ENCODE results near the gene LGALS9C. TPM values are rescaled to one million over a fixed set of nuclear protein-coding genes. Genes with fewer than 3 reads are reported as not detected.
"Not testable (repeated sequence)": the region's sequence is repeated elsewhere in the genome, so short reads cannot be mapped to it uniquely, and the experiment has no call there.

LGALS9C gene
- total and polyA plus RNA-seq, 2 of the 13 experiments (the other 11 are each of a cell fraction or from before 2014, with no cell fraction given) = not detected

DNA sequence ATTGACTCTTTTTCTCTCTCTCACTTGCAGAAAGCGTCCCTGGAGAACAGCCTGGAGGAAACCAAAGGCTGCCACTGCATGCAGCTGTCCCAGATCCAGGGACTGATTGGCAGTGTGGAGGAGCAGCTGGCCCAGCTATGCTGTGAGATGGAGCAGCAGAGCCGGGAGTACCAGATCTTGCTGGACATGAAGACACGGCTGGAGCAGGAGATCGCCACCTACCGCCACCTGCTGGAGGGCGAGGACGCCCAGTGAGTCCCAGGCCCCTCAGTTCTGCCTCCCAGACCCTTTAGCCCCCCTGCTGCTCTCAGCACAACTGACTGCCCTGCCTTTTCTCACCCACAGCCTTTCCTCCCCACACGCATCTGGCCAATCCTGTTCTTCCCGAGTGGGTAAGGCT is 34.5 kb upstream of the LGALS9C start:
- H3K27ac ChIP-seq (ENCODE audit: extremely low read length, insufficient read depth, low read length); H3K9me3 ChIP-seq (ENCODE audit: low read length); BruUV-seq (replicated peaks); POLR2A ChIA-PET; FAIRE-seq; H3K9ac ChIP-seq (ENCODE audit: insufficient read depth, low read depth, low read length); H4K20me1 ChIP-seq (ENCODE audit: insufficient read depth, low read length); H3K4me3 ChIP-seq (replicated peaks in 1 of 3; ENCODE audit: insufficient read depth in 1 of 3, low read depth in 2 of 3, low read length in 3 of 3); H3K79me2 ChIP-seq (ENCODE audit: insufficient read depth, low read length); H3K4me2 ChIP-seq (ENCODE audit: low read depth, low read length); intact Hi-C loops (cut with micrococcal nuclease; ENCODE audit: unreplicated experiment); H3K36me3 ChIP-seq (replicated peaks in 1 of 2; ENCODE audit: control insufficient read depth in 1 of 2, insufficient read depth in 2 of 2, low read length in 2 of 2); H3K27me3 ChIP-seq (ENCODE audit: control insufficient read depth in 1 of 2, insufficient read depth in 2 of 2, low read length in 2 of 2); DNase-seq (ENCODE audit: low spot score); in situ Hi-C loops (cut with HindIII; ENCODE audit: extremely low pct_ligation_motif_present, low pct_unique_long_range_greater_than_20kb); H3K4me1 ChIP-seq (ENCODE audit: insufficient read depth, low read length); CTCF ChIA-PET (ENCODE audit: low intra/inter-chr PET ratio, low total read pairs); H2AFZ ChIP-seq (ENCODE audit: low read length): not testable (repeated sequence)
- no CpG with 5 or more reads among the region's 9 CpGs for WGBS (ENCODE audit: low lambda C conversion rate)
- TF ChIP-seq STAG1 (CRISPR knock-in tag; IDR thresholded peaks at IDR 0.05) = peak; percentile 51
- ATAC-seq = peak; percentile 87

DNA sequence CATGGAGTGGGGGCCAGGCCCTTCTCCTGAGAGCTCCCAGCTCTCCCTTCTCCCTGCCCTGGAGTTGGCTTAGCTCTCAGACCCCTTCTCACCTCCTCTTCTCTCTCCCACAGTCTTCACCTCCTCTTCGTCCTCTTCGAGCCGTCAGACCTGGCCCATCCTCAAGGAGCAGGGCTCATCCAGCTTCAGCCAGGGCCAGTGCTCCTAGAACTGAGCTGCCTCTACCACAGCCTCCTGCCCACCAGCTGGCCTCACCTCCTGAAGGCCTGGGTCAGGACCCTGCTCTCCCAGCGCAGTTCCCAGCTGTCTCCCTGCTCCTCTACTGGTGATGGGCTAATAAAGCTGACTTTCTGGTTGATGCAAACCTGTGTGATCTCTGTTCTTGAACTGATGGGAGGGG is 34.1 kb upstream of the LGALS9C start:
- H3K4me3 ChIP-seq (replicated peaks in 1 of 3; ENCODE audit: insufficient read depth in 1 of 3, low read depth in 2 of 3, low read length in 3 of 3); H3K4me1 ChIP-seq (ENCODE audit: insufficient read depth, low read length); H4K20me1 ChIP-seq (ENCODE audit: insufficient read depth, low read length); POLR2A ChIA-PET; H3K79me2 ChIP-seq (ENCODE audit: insufficient read depth, low read length); H2AFZ ChIP-seq (ENCODE audit: low read length); H3K36me3 ChIP-seq (replicated peaks in 1 of 2; ENCODE audit: control insufficient read depth in 1 of 2, insufficient read depth in 2 of 2, low read length in 2 of 2); DNase-seq (ENCODE audit: low spot score); FAIRE-seq; H3K27ac ChIP-seq (ENCODE audit: extremely low read length, insufficient read depth, low read length); intact Hi-C loops (cut with micrococcal nuclease; ENCODE audit: unreplicated experiment); CTCF ChIA-PET (ENCODE audit: low intra/inter-chr PET ratio, low total read pairs); in situ Hi-C loops (cut with HindIII; ENCODE audit: extremely low pct_ligation_motif_present, low pct_unique_long_range_greater_than_20kb); H3K9me3 ChIP-seq (ENCODE audit: low read length); H3K27me3 ChIP-seq (ENCODE audit: control insufficient read depth in 1 of 2, insufficient read depth in 2 of 2, low read length in 2 of 2); H3K9ac ChIP-seq (ENCODE audit: insufficient read depth, low read depth, low read length); BruUV-seq (replicated peaks); H3K4me2 ChIP-seq (ENCODE audit: low read depth, low read length): not testable (repeated sequence)
- WGBS (ENCODE audit: low lambda C conversion rate) = 0% methylated on average over 1 of the region's 4 CpGs
- ATAC-seq = peak; percentile 28; the same call in 2 of the 3 replicates

DNA sequence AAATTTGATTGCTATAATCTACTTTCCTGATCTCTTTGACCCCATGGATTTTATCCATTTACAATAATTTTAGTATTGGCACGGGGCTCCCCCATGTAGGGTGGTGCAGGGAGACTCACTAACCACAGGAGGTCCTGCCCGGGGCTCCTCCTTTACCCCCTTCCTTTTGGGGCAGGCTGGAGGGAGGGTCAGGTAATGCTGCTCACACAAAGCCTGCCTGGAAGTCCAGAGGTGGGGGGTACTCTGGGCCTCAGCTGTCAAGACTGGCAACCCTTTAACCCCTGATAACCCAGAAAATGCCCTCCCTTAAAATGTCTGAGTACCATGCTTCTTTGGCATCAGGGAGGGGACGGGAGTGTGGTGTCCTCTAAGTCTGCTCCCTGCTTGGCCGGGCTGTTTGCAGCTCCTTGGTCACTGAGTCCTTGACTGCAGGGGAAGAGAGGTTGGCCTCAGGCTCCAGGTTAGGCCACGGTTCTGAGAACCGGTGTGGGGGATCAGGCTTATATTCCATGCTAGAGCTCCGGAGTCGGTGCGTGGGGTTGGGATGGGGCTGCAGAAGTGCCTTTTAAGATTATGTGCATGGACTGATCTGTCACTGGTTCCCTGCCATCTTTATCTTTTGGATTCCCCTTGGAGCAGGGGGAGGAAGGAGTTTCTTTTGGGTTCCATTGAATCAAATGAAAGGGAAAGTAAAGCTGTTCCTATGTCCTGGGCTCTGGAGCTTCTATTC is 28.9 kb upstream of the LGALS9C start:
- ATAC-seq; FAIRE-seq; H3K27me3 ChIP-seq (ENCODE audit: control insufficient read depth in 1 of 2, insufficient read depth in 2 of 2, low read length in 2 of 2); H3K9ac ChIP-seq (ENCODE audit: insufficient read depth, low read depth, low read length); H2AFZ ChIP-seq (ENCODE audit: low read length); intact Hi-C loops (cut with micrococcal nuclease; ENCODE audit: unreplicated experiment); H3K27ac ChIP-seq (ENCODE audit: extremely low read length, insufficient read depth, low read length); H3K79me2 ChIP-seq (ENCODE audit: insufficient read depth, low read length); H3K4me1 ChIP-seq (ENCODE audit: insufficient read depth, low read length); H3K36me3 ChIP-seq (replicated peaks in 1 of 2; ENCODE audit: control insufficient read depth in 1 of 2, insufficient read depth in 2 of 2, low read length in 2 of 2); H3K4me2 ChIP-seq (ENCODE audit: low read depth, low read length); H3K4me3 ChIP-seq (replicated peaks in 1 of 3; ENCODE audit: insufficient read depth in 1 of 3, low read depth in 2 of 3, low read length in 3 of 3); H4K20me1 ChIP-seq (ENCODE audit: insufficient read depth, low read length); BruUV-seq (replicated peaks); H3K9me3 ChIP-seq (ENCODE audit: low read length); DNase-seq (ENCODE audit: low spot score); in situ Hi-C loops (cut with HindIII; ENCODE audit: extremely low pct_ligation_motif_present, low pct_unique_long_range_greater_than_20kb); CTCF ChIA-PET (ENCODE audit: low intra/inter-chr PET ratio, low total read pairs); POLR2A ChIA-PET: not testable (repeated sequence)
- 49% methylated on average over 6 of the region's 9 CpGs for WGBS (ENCODE audit: low lambda C conversion rate)

DNA sequence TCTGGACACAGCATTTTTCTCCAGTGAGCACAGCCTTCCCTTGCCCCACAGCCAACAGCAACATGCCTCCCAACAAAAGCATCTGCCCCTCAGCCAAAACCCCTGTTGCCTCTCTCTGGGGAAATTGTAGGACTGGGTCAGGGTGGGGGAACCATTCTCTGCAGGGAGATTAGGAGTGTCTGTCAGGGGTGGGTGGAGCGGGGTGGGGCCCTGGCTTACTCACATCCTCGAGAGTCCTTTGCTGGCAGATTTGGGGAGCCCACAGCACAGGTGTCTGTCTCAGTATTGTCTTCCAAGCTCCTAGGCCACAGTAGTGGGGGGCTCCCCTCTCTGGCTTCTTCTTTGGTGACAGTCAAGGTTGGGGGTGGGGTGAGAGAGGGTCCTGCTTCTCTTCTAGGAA is 28.3 kb upstream of the LGALS9C start:
- H3K4me1 ChIP-seq (ENCODE audit: insufficient read depth, low read length); in situ Hi-C loops (cut with HindIII; ENCODE audit: extremely low pct_ligation_motif_present, low pct_unique_long_range_greater_than_20kb); BruUV-seq (replicated peaks); H3K27ac ChIP-seq (ENCODE audit: extremely low read length, insufficient read depth, low read length); H3K4me2 ChIP-seq (ENCODE audit: low read depth, low read length); H3K9me3 ChIP-seq (ENCODE audit: low read length); H3K9ac ChIP-seq (ENCODE audit: insufficient read depth, low read depth, low read length); intact Hi-C loops (cut with micrococcal nuclease; ENCODE audit: unreplicated experiment); FAIRE-seq; ATAC-seq; H3K79me2 ChIP-seq (ENCODE audit: insufficient read depth, low read length); H4K20me1 ChIP-seq (ENCODE audit: insufficient read depth, low read length); H3K27me3 ChIP-seq (ENCODE audit: control insufficient read depth in 1 of 2, insufficient read depth in 2 of 2, low read length in 2 of 2); H3K4me3 ChIP-seq (replicated peaks in 1 of 3; ENCODE audit: insufficient read depth in 1 of 3, low read depth in 2 of 3, low read length in 3 of 3); POLR2A ChIA-PET; DNase-seq (ENCODE audit: low spot score); H3K36me3 ChIP-seq (replicated peaks in 1 of 2; ENCODE audit: control insufficient read depth in 1 of 2, insufficient read depth in 2 of 2, low read length in 2 of 2); H2AFZ ChIP-seq (ENCODE audit: low read length); CTCF ChIA-PET (ENCODE audit: low intra/inter-chr PET ratio, low total read pairs): not testable (repeated sequence)
- no CpG with 5 or more reads among the region's 2 CpGs for WGBS (ENCODE audit: low lambda C conversion rate)
